Measurements from ENCODE around the gene ABCC5.

ABCC5 gene

DNA sequence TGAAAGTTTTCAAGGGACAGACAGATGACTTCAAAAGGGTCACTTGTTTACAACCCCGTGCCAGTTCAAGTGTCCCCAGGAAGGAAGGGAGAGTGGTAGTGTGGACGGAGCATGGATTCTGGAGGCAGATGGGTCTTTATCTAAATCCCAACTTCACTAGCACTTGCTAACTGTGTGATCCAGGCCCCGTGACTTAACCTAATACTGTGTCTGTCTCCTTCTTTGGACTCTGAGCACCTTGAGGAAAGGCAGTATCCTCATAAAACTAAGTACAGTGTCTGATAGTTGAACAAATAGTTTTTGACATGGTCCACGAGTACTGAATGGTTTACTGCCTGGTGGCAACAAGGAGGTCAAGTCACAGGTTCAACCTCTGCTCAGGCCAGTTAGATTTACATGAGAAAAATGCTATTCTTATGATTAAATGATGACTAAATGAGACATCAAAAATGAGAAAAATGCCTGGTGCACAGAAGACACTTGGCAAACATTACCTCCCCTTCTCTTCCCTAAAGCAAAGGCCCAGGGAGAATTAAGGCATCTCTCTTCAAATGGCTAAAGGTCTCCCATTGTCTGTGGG is 48.9 kb downstream of the ABCC5 start:
- Histone ChIP-seq H3K9me3 (ENCODE audit: control insufficient read depth, low read length) (no peaks in the 10 kb centered on the region), H3K4me1 (ENCODE audit: control insufficient read depth, insufficient read depth, low read length, poor library complexity, severe bottlenecking) (no peaks in the 10 kb centered on the region), H3K36me3 (ENCODE audit: control insufficient read depth, insufficient read depth, low read length) (peaks cover 81% of the 10 kb centered on the region), H3K4me3 (ENCODE audit: extremely low read depth, insufficient read depth, low read length, poor library complexity, severe bottlenecking) (no peak overlapping the region), H3K27ac (ENCODE audit: low read depth, low read length, severe bottlenecking) (no peak overlapping the region)
- whole genome bisulfite sequencing, 2 experiments (ENCODE audit: insufficient coverage in 2 of 2), result 96 to 100% methylated on average over 1 to 4 of the region's 4 CpGs

GRCh38 chr3:183967693-183968092 is 50.0 kb downstream of the ABCC5 start:
- Histone ChIP-seq H3K4me1 (ENCODE audit: control insufficient read depth, insufficient read depth, low read length, poor library complexity, severe bottlenecking) (no peaks in the 10 kb centered on the region), H3K36me3 (ENCODE audit: control insufficient read depth, insufficient read depth, low read length) (peaks cover 87% of the 10 kb centered on the region), H3K9me3 (ENCODE audit: control insufficient read depth, low read length) (no peaks in the 10 kb centered on the region), H3K4me3 (ENCODE audit: extremely low read depth, insufficient read depth, low read length, poor library complexity, severe bottlenecking) (no peak overlapping the region), H3K27ac (ENCODE audit: low read depth, low read length, severe bottlenecking) (peak overlapping the region; percentile 36)
- 90 to 100% methylated on average over 1 to 2 of the region's 3 CpGs for WGBS, 2 experiments (ENCODE audit: insufficient coverage in 2 of 2)

DNA sequence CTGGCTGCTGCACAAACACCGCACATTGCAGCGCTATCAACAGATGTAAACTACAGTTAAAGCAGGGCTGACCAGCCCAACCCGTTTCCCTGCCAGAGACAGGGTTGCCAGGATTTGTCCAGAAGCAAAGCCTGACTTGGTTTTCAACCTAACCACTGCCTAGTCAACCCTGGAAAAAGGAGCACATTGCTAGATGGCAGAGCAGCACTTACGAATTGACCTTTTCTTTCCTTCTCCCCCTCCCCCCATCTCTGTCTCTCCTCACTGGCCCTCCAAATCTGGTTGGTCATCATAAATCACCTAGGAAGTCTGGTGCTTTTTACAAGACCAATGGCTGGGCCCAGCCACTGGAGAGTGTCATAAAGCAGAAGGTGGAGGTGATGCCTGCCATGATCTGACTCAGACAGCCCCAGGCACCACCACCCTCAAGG is 51.3 kb downstream of the ABCC5 start:
- H3K4me1 ChIP-seq (ENCODE audit: control insufficient read depth, insufficient read depth, low read length, poor library complexity, severe bottlenecking), result no peaks in the 10 kb centered on the region

GRCh38 chr3:183962807-183963206 is 54.9 kb downstream of the ABCC5 start:
- 94% methylated on average over 3 of the region's 3 CpGs; no CpG with 5 or more reads in 1 of the 2 experiments for WGBS, 2 experiments (ENCODE audit: insufficient coverage in 2 of 2)
- H3K4me1 ChIP-seq (ENCODE audit: control insufficient read depth, insufficient read depth, low read length, poor library complexity, severe bottlenecking), result no peaks in the 10 kb centered on the region
- peaks cover 76% of the 10 kb centered on the region for H3K36me3 ChIP-seq (ENCODE audit: control insufficient read depth, insufficient read depth, low read length)
- no peak overlapping the region for H3K4me3 ChIP-seq (ENCODE audit: extremely low read depth, insufficient read depth, low read length, poor library complexity, severe bottlenecking)
- no peak overlapping the region for H3K27ac ChIP-seq (ENCODE audit: low read depth, low read length, severe bottlenecking)
- H3K9me3 ChIP-seq (ENCODE audit: control insufficient read depth, low read length), result no peaks in the 10 kb centered on the region

More for the DNA sequence above, 51.3 kb downstream of the ABCC5 start:
- 88 to 92% methylated on average over 4 of the region's 4 CpGs for WGBS, 2 experiments (ENCODE audit: insufficient coverage in 2 of 2)
- Histone ChIP-seq H3K36me3 (ENCODE audit: control insufficient read depth, insufficient read depth, low read length) (peaks cover 83% of the 10 kb centered on the region), H3K27ac (ENCODE audit: low read depth, low read length, severe bottlenecking) (no peak overlapping the region), H3K9me3 (ENCODE audit: control insufficient read depth, low read length) (no peaks in the 10 kb centered on the region), H3K4me3 (ENCODE audit: extremely low read depth, insufficient read depth, low read length, poor library complexity, severe bottlenecking) (no peak overlapping the region)

- WGBS, 2 experiments (ENCODE audit: insufficient coverage in 2 of 2), result 97 to 100% methylated on average over 2 to 3 of the region's 4 CpGs
- Histone ChIP-seq H3K36me3 (ENCODE audit: control insufficient read depth, insufficient read depth, low read length) (peaks cover 62% of the 10 kb centered on the region), H3K4me3 (ENCODE audit: extremely low read depth, insufficient read depth, low read length, poor library complexity, severe bottlenecking) (no peak overlapping the region), H3K4me1 (ENCODE audit: control insufficient read depth, insufficient read depth, low read length, poor library complexity, severe bottlenecking) (no peaks in the 10 kb centered on the region), H3K27ac (ENCODE audit: low read depth, low read length, severe bottlenecking) (no peak overlapping the region), H3K9me3 (ENCODE audit: control insufficient read depth, low read length) (no peaks in the 10 kb centered on the region)
Measured at GRCh38 chr3:183959214-183959613, 58.5 kb downstream of the ABCC5 start.

GRCh38 chr3:183958775-183959174 is 58.9 kb downstream of the ABCC5 start:
- no peak overlapping the region for H3K4me3 ChIP-seq (ENCODE audit: extremely low read depth, insufficient read depth, low read length, poor library complexity, severe bottlenecking)
- no peaks in the 10 kb centered on the region for H3K9me3 ChIP-seq (ENCODE audit: control insufficient read depth, low read length)
- H3K4me1 ChIP-seq (ENCODE audit: control insufficient read depth, insufficient read depth, low read length, poor library complexity, severe bottlenecking), result no peaks in the 10 kb centered on the region
- H3K36me3 ChIP-seq (ENCODE audit: control insufficient read depth, insufficient read depth, low read length), result peaks cover 58% of the 10 kb centered on the region
- 100% methylated on average over 2 of the region's 4 CpGs; no CpG with 5 or more reads in 1 of the 2 experiments for WGBS, 2 experiments (ENCODE audit: insufficient coverage in 2 of 2)
- no peak overlapping the region for H3K27ac ChIP-seq (ENCODE audit: low read depth, low read length, severe bottlenecking)

- H3K36me3 ChIP-seq (ENCODE audit: control insufficient read depth, insufficient read depth, low read length), result peaks cover 57% of the 10 kb centered on the region
- H3K4me3 ChIP-seq (ENCODE audit: extremely low read depth, insufficient read depth, low read length, poor library complexity, severe bottlenecking), result no peak overlapping the region
- WGBS, 2 experiments (ENCODE audit: insufficient coverage in 2 of 2), result no CpG with 5 or more reads among the region's 3 CpGs
- H3K9me3 ChIP-seq (ENCODE audit: control insufficient read depth, low read length), result no peaks in the 10 kb centered on the region
- no peak overlapping the region for H3K27ac ChIP-seq (ENCODE audit: low read depth, low read length, severe bottlenecking)
- H3K4me1 ChIP-seq (ENCODE audit: control insufficient read depth, insufficient read depth, low read length, poor library complexity, severe bottlenecking), result no peaks in the 10 kb centered on the region
Measured at GRCh38 chr3:183958226-183958625, 59.5 kb downstream of the ABCC5 start.

GRCh38 chr3:183954875-183955274 is 62.8 kb downstream of the ABCC5 start:
- H3K9me3 ChIP-seq (ENCODE audit: control insufficient read depth, low read length), result no peaks in the 10 kb centered on the region
- H3K4me3 ChIP-seq (ENCODE audit: extremely low read depth, insufficient read depth, low read length, poor library complexity, severe bottlenecking), result no peak overlapping the region
- WGBS, 2 experiments (ENCODE audit: insufficient coverage in 2 of 2), result 59 to 79% methylated on average over 2 to 3 of the region's 4 CpGs
- H3K36me3 ChIP-seq (ENCODE audit: control insufficient read depth, insufficient read depth, low read length), result peaks cover 68% of the 10 kb centered on the region
- H3K27ac ChIP-seq (ENCODE audit: low read depth, low read length, severe bottlenecking), result no peak overlapping the region
- no peaks in the 10 kb centered on the region for H3K4me1 ChIP-seq (ENCODE audit: control insufficient read depth, insufficient read depth, low read length, poor library complexity, severe bottlenecking)

DNA sequence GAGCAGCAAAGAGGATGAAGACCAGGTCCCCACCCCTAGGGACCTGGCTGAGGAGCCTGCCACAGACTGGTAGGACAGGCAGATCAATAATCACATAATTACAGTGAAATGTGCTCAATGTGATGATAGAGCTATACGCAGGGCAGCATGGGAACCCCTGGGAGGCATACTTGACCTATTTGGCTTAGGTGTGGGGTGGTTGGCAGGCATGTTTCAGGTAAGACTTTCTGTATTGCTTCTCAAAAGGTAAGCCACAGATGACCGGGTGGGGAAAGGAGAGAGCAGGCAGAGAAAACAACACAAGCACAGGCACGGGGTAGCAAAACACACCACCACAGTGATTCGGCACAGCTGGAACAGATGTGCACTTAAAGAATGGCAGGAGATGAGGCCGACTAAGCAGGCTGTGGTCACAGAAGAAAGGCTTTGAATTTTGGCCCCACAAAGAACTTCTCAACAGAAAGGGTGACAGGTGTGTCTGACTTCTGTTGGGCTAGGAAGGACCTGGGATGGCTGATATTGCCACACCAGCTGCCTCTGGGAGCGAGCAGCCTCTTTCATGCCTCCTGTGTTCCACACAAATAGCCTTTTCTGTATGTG is 64.1 kb downstream of the ABCC5 start:
- no peaks in the 10 kb centered on the region for H3K4me1 ChIP-seq (ENCODE audit: control insufficient read depth, insufficient read depth, low read length, poor library complexity, severe bottlenecking)
- H3K4me3 ChIP-seq (ENCODE audit: extremely low read depth, insufficient read depth, low read length, poor library complexity, severe bottlenecking), result no peak overlapping the region
- peaks cover 71% of the 10 kb centered on the region for H3K36me3 ChIP-seq (ENCODE audit: control insufficient read depth, insufficient read depth, low read length)
- whole genome bisulfite sequencing, 2 experiments (ENCODE audit: insufficient coverage in 2 of 2), result 84 to 93% methylated on average over 4 of the region's 6 CpGs
- H3K9me3 ChIP-seq (ENCODE audit: control insufficient read depth, low read length), result no peaks in the 10 kb centered on the region
- no peak overlapping the region for H3K27ac ChIP-seq (ENCODE audit: low read depth, low read length, severe bottlenecking)

GRCh38 chr3:183951459-183951858 is 66.2 kb downstream of the ABCC5 start:
- peaks cover 75% of the 10 kb centered on the region for H3K36me3 ChIP-seq (ENCODE audit: control insufficient read depth, insufficient read depth, low read length)
- H3K9me3 ChIP-seq (ENCODE audit: control insufficient read depth, low read length), result no peaks in the 10 kb centered on the region
- H3K27ac ChIP-seq (ENCODE audit: low read depth, low read length, severe bottlenecking), result no peak overlapping the region
- 95% methylated on average over 9 to 11 of the region's 13 CpGs for WGBS, 2 experiments (ENCODE audit: insufficient coverage in 2 of 2)
- H3K4me3 ChIP-seq (ENCODE audit: extremely low read depth, insufficient read depth, low read length, poor library complexity, severe bottlenecking), result no peak overlapping the region
- no peaks in the 10 kb centered on the region for H3K4me1 ChIP-seq (ENCODE audit: control insufficient read depth, insufficient read depth, low read length, poor library complexity, severe bottlenecking)

GRCh38 chr3:183949690-183950089 is 68.0 kb downstream of the ABCC5 start:
- H3K4me3 ChIP-seq (ENCODE audit: extremely low read depth, insufficient read depth, low read length, poor library complexity, severe bottlenecking), result no peak overlapping the region
- WGBS, 2 experiments (ENCODE audit: insufficient coverage in 2 of 2), result 89 to 96% methylated on average over 6 to 12 of the region's 12 CpGs
- peaks cover 85% of the 10 kb centered on the region for H3K36me3 ChIP-seq (ENCODE audit: control insufficient read depth, insufficient read depth, low read length)
- no peaks in the 10 kb centered on the region for H3K9me3 ChIP-seq (ENCODE audit: control insufficient read depth, low read length)
- H3K27ac ChIP-seq (ENCODE audit: low read depth, low read length, severe bottlenecking), result no peak overlapping the region
- no peaks in the 10 kb centered on the region for H3K4me1 ChIP-seq (ENCODE audit: control insufficient read depth, insufficient read depth, low read length, poor library complexity, severe bottlenecking)

Measured in mesodermal cell (in vitro differentiated cells).